Transverse colon (tissue), 4 donors: ENCODE results near the gene F7. TPM values are rescaled to one million over a fixed set of nuclear protein-coding genes. Genes with fewer than 3 reads are reported as not detected.
"Not testable (repeated sequence)": the region's sequence is repeated elsewhere in the genome, so short reads cannot be mapped to it uniquely, and the experiment has no call there.

Source experiments
- DNase-seq: peaks from one replicate; pipeline ENCODE4 v3.0.0-alpha.2; 2019
- H3K27ac ChIP-seq, 4 donors: fragments of 200-600 bp; sonication (generic); 2 replicates each; pipeline ENCODE4 v1.5.1; 2016 to 2018; ENCODE audit warnings: inconsistent platforms in 4 of 4
- H3K27me3 ChIP-seq: fragments of 200-600 bp; sonication (generic); 2 replicates; pipeline ENCODE4 v1.5.1; 2017; ENCODE audit warnings: inconsistent platforms
- H3K36me3 ChIP-seq, 4 donors: fragments of 200-600 bp; sonication (generic); 2 replicates each; pipeline ENCODE4 v1.5.1; 2017 to 2019; ENCODE audit warnings: inconsistent platforms in 4 of 4
- H3K4me1 ChIP-seq, 4 donors: fragments of 200-600 bp; sonication (generic); 2 replicates each; pipeline ENCODE4 v1.5.1; 2017 to 2020; ENCODE audit warnings: inconsistent platforms in 4 of 4
- H3K4me3 ChIP-seq, 4 donors: fragments of 200-600 bp; sonication (generic); 1 replicate in 1 of 4; 2 replicates in 3 of 4; pipeline versions ENCODE4 v1.5.1 to v1.6.1; 2017 to 2019; ENCODE audit warnings: inconsistent platforms in 4 of 4
- H3K9me3 ChIP-seq, 2 donors: fragments of 200-600 bp; sonication (generic); 2 replicates each; pipeline ENCODE4 v1.5.1; 2017 to 2019; ENCODE audit warnings: inconsistent platforms in 2 of 2
- CTCF ChIP-seq, 5 experiments: fragments of 200-600 bp in 3 of 5; fragments of 450-650 bp in 2 of 5; sonication (generic) in 3 of 5; IDR thresholded peaks; 1 replicate in 2 of 5; 2 replicates in 3 of 5; pipeline ENCODE4 v1.5.1; 2016 to 2017; ENCODE audit warnings: antibody characterized with exemption in 5 of 5, inconsistent platforms in 3 of 5, mild to moderate bottlenecking in 2 of 5, moderate library complexity in 1 of 5
- EP300 ChIP-seq: sonication (generic); formaldehyde crosslinking; IDR thresholded peaks from one replicate; pipeline ENCODE4 v1.6.1; 2017; ENCODE audit warnings: antibody characterized with exemption, low read depth
- POLR2A ChIP-seq: fragments of 450-650 bp; IDR thresholded peaks from one replicate; pipeline ENCODE4 v1.6.1; 2016; ENCODE audit warnings: antibody characterized with exemption, mild to moderate bottlenecking, moderate library complexity
- POLR2AphosphoS5 ChIP-seq, 3 donors: sonication (generic); formaldehyde crosslinking; IDR thresholded peaks; one replicate each; pipeline ENCODE4 v1.6.1; 2016; ENCODE audit warnings: antibody characterized with exemption in 3 of 3
- WGBS, 2 donors: methylation state at CpG; one replicate each; pipeline ENCODE4 v1.1.5; 2018; ENCODE audit warnings: low coverage in 1 of 2; 5-methylcytosine and 5-hydroxymethylcytosine counted together
- in situ Hi-C, 4 donors: fragments of 200-750 bp; cut with MboI; loops; one replicate each; pipeline versions ENCODE4 v1.15.0 to v1.15.1; 2017; ENCODE audit warnings: low sequenced_read_pairs in 3 of 4, low pct_ligation_motif_present in 1 of 4, low pct_unique_long_range_greater_than_20kb in 1 of 4
- intact Hi-C: fragments of 100-400 bp; cut with DNase I; formaldehyde crosslinking; loops from one replicate; pipeline ENCODE4 v1.15.1; 2023; ENCODE audit warnings: low total_unique reads
- total RNA-seq, 4 donors: library from RNA; depleted of rRNA; stranded (reverse); fragments of >200 nt; gene quantifications; one replicate each; pipeline ENCODE4 v1.1.0, GENCODE V29; 2016

F7 gene
- total RNA-seq, 4 donors from 2014 or later = not detected

- H3K36me3 ChIP-seq = no peaks in the 10 kb centered on the region
- no peaks in the 10 kb centered on the region for H3K27me3 ChIP-seq
- H3K27ac ChIP-seq = no peak overlapping the region
- H3K4me3 ChIP-seq = no peak overlapping the region
- DNase-seq = no peak
- intact Hi-C loops = no loop called here
- in situ Hi-C loops = no loop called here
- no peaks in the 10 kb centered on the region for H3K4me1 ChIP-seq
- H3K9me3 ChIP-seq = no peaks in the 10 kb centered on the region
- WGBS, 2 donors = 70 to 95% methylated on average over 13 to 30 of the region's 30 CpGs
- TF ChIP-seq POLR2AphosphoS5 (IDR thresholded peaks at IDR 0.05) = no peak
- TF ChIP-seq POLR2A = no peak
- no peak for TF ChIP-seq CTCF (IDR thresholded peaks at IDR 0.05)
- no peak for TF ChIP-seq EP300
Observed at GRCh38 chr13:113098162-113098732, 7.3 kb upstream of the F7 start.

GRCh38 chr13:113099142-113099541, 6.4 kb upstream of the F7 start:
- Histone ChIP-seq H3K27ac (no peak overlapping the region), H3K27me3 (no peaks in the 10 kb centered on the region), H3K4me1 (no peaks in the 10 kb centered on the region), H3K4me3 (no peak overlapping the region), H3K36me3 (no peaks in the 10 kb centered on the region), H3K9me3 (no peaks in the 10 kb centered on the region)
- TF ChIP-seq CTCF (IDR thresholded peaks at IDR 0.05) = no peak
- no peak for TF ChIP-seq POLR2A
- TF ChIP-seq POLR2AphosphoS5 (IDR thresholded peaks at IDR 0.05) = no peak
- TF ChIP-seq EP300 = no peak
- WGBS, 2 donors = 87 to 88% methylated on average over 4 to 11 of the region's 11 CpGs
- in situ Hi-C loops (no loop called here), intact Hi-C loops (no loop called here)
- no peak for DNase-seq

GRCh38 chr13:113102302-113102701, 3.3 kb upstream of the F7 start:
- H3K36me3 ChIP-seq, intact Hi-C loops, H3K4me3 ChIP-seq, H3K27ac ChIP-seq, H3K4me1 ChIP-seq, in situ Hi-C loops, H3K9me3 ChIP-seq, DNase-seq, H3K27me3 ChIP-seq: not testable (repeated sequence)
- 60% methylated on average over 10 of the region's 10 CpGs; no CpG with 5 or more reads in 1 of the 2 donors for WGBS, 2 donors

- no peak overlapping the region for H3K27ac ChIP-seq
- peaks cover 3% of the 10 kb centered on the region for H3K27me3 ChIP-seq
- peaks cover 0 to 5% (median 1%) of the 10 kb centered on the region in 4 donors for H3K4me1 ChIP-seq
- TF ChIP-seq CTCF (IDR thresholded peaks at IDR 0.05) (no peak), EP300 (no peak), POLR2AphosphoS5 (IDR thresholded peaks at IDR 0.05) (no peak), POLR2A (no peak)
- H3K36me3 ChIP-seq = no peaks in the 10 kb centered on the region
- no peak for DNase-seq
- H3K4me3 ChIP-seq = no peak overlapping the region
- WGBS, 2 donors = 77 to 79% methylated on average over 4 to 12 of the region's 12 CpGs
- in situ Hi-C loops (no loop called here), intact Hi-C loops (no loop called here)
- H3K9me3 ChIP-seq = no peaks in the 10 kb centered on the region
Observed at GRCh38 chr13:113102727-113103126, 2.9 kb upstream of the F7 start.

GRCh38 chr13:113103646-113104045, 1.9 kb upstream of the F7 start:
- in situ Hi-C loops = no loop called here
- H3K27ac ChIP-seq = no peak overlapping the region
- WGBS, 2 donors = 59% methylated on average over 9 of the region's 9 CpGs; no CpG with 5 or more reads in 1 of the 2 donors
- no peaks in the 10 kb centered on the region for H3K36me3 ChIP-seq
- H3K27me3 ChIP-seq = peaks cover 3% of the 10 kb centered on the region
- no peak overlapping the region for H3K4me3 ChIP-seq
- TF ChIP-seq CTCF (IDR thresholded peaks at IDR 0.05) (no peak), POLR2AphosphoS5 (IDR thresholded peaks at IDR 0.05) (no peak), POLR2A (no peak), EP300 (no peak)
- intact Hi-C loops = no loop called here
- H3K9me3 ChIP-seq = no peaks in the 10 kb centered on the region
- DNase-seq = no peak
- peaks cover 0 to 5% (median 1%) of the 10 kb centered on the region in 4 donors for H3K4me1 ChIP-seq
